Activated naive CD4-positive, alpha-beta T cell treated with anti-CD3 and anti-CD28 coated beads, Interleukin-2, amount 50 U/mL, for 72 hours (primary cell): ENCODE results near the gene ELMO1. TPM values are rescaled to one million over a fixed set of nuclear protein-coding genes. Genes with fewer than 3 reads are reported as not detected.

Experiments
- ATAC-seq, 2 donors: fragments of 150-1000 bp; cut with Tn5 transposase; 2 replicates each; pipeline ENCODE4 v1.10.0; 2021; ENCODE audit warnings: mild to moderate bottlenecking in 2 of 2, moderate library complexity in 2 of 2
- DNase-seq, 2 donors: peaks; one replicate each; pipeline ENCODE4 v3.0.0; 2021 to 2022; ENCODE audit warnings: low spot score in 2 of 2
- H3K27ac Mint-ChIP-seq, 2 donors: one replicate each; pipeline ENCODE4 v1.8.0; 2022; ENCODE audit warnings: mild to moderate bottlenecking in 2 of 2, mixed read lengths in 2 of 2
- H3K36me3 Mint-ChIP-seq, 2 donors: one replicate each; pipeline ENCODE4 v1.8.0; 2022; ENCODE audit warnings: mixed read lengths in 2 of 2
- H3K9me3 Mint-ChIP-seq, 2 donors: one replicate each; pipeline ENCODE4 v1.8.0; 2022; ENCODE audit warnings: mixed read lengths in 2 of 2
- total RNA-seq, 2 donors: library from RNA; stranded (reverse); gene quantifications; one replicate each; pipeline ENCODE4 v1.2.3, GENCODE V29; 2022

ELMO1 gene
- total RNA-seq, 2 donors from 2014 or later = 137 to 167 TPM

DNA sequence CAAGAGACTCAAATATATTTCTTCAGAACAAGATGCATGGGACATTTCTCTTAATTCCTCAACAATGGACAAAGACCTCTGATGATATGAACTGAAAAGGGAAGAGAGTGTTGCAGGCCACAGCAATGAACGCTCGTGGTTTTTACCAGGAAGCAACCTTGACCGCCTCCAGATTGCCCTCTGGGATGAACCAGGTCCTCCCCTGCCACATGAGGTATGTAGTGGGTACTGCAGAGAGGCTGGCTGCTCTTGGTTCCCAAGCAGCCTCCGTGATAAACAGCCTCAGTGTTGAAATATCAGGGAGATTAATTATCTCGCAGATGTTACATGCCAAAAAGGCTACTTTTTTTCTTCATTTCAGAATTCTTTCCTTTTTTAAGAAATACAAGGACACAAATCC lies 338.8 kb downstream of the ELMO1 start:
- Mint-ChIP-seq H3K27ac (no peak overlapping the region), H3K36me3 (peaks cover 32 to 63% of the 10 kb centered on the region in 2 donors), H3K9me3 (peaks cover 3 to 9% of the 10 kb centered on the region in 2 donors)
- ATAC-seq = no peak
- no peak for DNase-seq

- peaks cover 2 to 9% of the 10 kb centered on the region in 2 donors for H3K9me3 Mint-ChIP-seq
- peaks cover 31 to 66% of the 10 kb centered on the region in 2 donors for H3K36me3 Mint-ChIP-seq
- no peak for DNase-seq
- H3K27ac Mint-ChIP-seq = peak overlapping the region in 1 of 2 donors; percentile 84
- ATAC-seq = no peak
Measured at GRCh38 chr7:37109016-37109683, 339.5 kb downstream of the ELMO1 start.

GRCh38 chr7:37108615-37109014 lies 340.0 kb downstream of the ELMO1 start:
- no peak for DNase-seq
- peak overlapping the region; percentile 60 to 84 for H3K27ac Mint-ChIP-seq
- peaks cover 0 to 5% of the 10 kb centered on the region in 2 donors for H3K9me3 Mint-ChIP-seq
- ATAC-seq = peak; percentile 30 to 93
- peaks cover 26 to 62% of the 10 kb centered on the region in 2 donors for H3K36me3 Mint-ChIP-seq

- ATAC-seq (no peak), DNase-seq (no peak)
- Mint-ChIP-seq H3K27ac (peak overlapping the region in 1 of 2 donors; percentile 84), H3K9me3 (peaks cover 0 to 2% of the 10 kb centered on the region in 2 donors), H3K36me3 (peaks cover 18 to 48% of the 10 kb centered on the region in 2 donors)
Measured at GRCh38 chr7:37107047-37107750, 341.5 kb downstream of the ELMO1 start.

DNA sequence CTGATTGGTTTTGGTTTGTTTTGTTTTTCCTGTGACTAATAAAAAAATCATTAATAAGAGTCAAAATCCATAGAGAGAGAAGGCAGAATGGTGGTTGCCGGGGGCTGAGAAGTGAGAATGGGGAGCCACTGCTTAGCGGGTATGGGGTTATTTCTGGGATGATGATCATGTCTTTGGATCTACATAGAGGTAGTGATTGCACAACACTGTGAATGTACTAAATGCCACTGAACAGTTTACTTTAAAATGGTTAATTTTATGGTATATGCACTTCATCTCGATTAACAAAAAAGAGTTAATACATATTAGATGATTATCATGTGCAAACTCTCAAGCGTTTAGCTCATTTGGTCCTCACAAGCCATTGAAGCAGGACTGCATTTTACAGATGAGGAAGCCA lies 342.9 kb downstream of the ELMO1 start:
- no peak overlapping the region for H3K27ac Mint-ChIP-seq
- ATAC-seq = no peak

DNA sequence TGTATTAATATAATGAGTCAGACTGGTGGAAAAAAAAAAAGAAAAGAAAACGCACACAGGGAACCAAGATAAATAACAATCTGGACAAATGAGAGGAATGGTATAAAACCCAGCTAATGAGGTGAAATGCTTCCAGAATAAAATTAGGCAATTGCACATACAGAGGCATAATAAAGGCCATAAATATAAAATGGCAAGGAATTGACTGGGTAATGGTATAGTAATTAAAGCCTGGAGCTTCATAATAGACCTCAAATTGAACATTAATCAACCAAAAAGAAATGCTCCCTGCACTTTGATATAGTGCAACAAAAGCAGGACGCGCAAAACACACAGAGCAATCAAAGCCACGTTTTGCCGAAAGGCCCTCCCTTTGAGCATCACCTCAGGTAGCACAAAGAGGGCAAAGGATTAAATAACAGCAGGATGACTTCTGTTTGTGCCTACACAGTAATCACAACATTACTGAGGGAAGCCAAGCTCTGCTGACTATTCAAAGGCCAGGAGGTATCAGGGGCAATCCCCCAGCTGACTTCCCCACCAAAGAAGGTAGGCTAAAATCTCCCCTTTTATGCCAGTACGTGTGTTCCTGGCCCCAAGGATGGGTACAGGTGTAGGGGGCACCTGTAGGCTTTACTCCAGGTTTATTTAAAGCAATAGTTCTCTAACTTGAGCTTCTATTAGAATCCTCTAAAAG lies 343.7 kb downstream of the ELMO1 start:
- peaks cover 0 to 5% of the 10 kb centered on the region in 2 donors for H3K9me3 Mint-ChIP-seq

More for the DNA sequence above, 342.9 kb downstream of the ELMO1 start:
- Mint-ChIP-seq H3K36me3 (peaks cover 18 to 44% of the 10 kb centered on the region in 2 donors), H3K9me3 (peaks cover 0 to 5% of the 10 kb centered on the region in 2 donors)
- DNase-seq = no peak

DNA sequence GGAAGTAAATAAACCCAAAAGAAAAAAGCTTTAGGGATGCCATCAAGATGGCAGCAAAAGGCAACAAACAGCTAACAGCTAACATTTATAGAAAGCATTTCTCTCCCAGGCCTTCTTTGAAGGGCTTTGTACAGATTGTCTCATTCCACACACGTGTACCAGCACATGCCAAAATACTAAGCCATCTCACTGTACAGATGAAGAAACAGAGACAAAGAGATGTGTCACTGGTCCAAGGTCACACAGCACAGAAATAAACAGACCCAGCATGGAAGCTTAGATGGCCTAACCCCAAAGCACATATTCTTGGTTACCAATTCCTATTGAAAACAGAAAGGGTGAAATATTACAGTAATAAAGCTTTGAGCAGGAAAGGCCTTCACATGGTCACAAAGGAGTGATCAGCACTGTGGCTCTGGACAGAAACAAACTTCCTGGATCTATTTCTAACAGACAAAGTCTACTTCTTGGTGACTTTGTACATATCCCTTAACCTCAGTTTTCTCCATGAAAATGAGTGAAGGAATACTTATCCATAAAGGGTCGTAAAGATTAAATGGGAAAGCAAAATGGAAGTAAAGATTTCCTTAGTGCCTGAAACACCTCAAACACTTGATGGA lies 346.0 kb downstream of the ELMO1 start:
- peaks cover 0 to 5% of the 10 kb centered on the region in 2 donors for H3K9me3 Mint-ChIP-seq
- H3K27ac Mint-ChIP-seq = peak overlapping the region; percentile 17 to 28
- ATAC-seq (no peak), DNase-seq (no peak)
- peaks cover 17 to 33% of the 10 kb centered on the region in 2 donors for H3K36me3 Mint-ChIP-seq

More for the DNA sequence above, 343.7 kb downstream of the ELMO1 start:
- DNase-seq = no peak
- Mint-ChIP-seq H3K36me3 (peaks cover 18 to 50% of the 10 kb centered on the region in 2 donors), H3K27ac (no peak overlapping the region)
- ATAC-seq = no peak

DNA sequence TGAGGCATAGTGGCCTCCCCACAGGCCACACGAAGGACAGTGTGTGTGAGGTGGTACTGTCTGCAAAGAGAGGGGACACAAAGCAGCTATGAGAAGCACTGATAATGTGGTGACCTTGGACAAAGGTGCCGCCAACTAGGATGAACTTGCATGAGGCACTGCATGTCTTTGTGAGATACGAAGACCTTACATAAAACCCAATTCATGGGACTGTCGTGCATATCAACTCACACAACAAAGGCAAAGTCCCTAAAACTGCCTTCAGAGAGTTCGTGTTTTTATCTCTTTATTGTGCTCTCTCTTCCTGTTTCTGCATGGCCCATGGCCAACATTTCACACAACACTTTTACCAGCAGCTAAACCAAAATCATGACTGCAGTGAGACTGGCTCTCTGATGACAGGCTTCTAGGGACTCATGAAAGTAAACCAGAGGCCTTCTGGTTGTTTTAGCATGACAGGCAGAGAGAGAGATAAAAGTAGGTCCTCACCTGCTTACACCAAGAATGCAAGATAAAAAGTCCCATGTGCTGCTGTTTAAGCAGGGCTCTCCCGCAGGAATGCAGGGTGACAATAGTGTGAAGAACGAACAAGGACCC lies 347.8 kb downstream of the ELMO1 start:
- peak overlapping the region in 1 of 2 donors; percentile 51 for H3K27ac Mint-ChIP-seq
- H3K9me3 Mint-ChIP-seq = peaks cover 0 to 5% of the 10 kb centered on the region in 2 donors
- DNase-seq (no peak), ATAC-seq (no peak)
- peaks cover 19 to 37% of the 10 kb centered on the region in 2 donors for H3K36me3 Mint-ChIP-seq

GRCh38 chr7:37098762-37099161 lies 349.9 kb downstream of the ELMO1 start:
- peaks cover 28 to 50% of the 10 kb centered on the region in 2 donors for H3K36me3 Mint-ChIP-seq
- no peak for ATAC-seq
- H3K9me3 Mint-ChIP-seq = peaks cover 0 to 5% of the 10 kb centered on the region in 2 donors
- no peak for DNase-seq
- no peak overlapping the region for H3K27ac Mint-ChIP-seq

DNA sequence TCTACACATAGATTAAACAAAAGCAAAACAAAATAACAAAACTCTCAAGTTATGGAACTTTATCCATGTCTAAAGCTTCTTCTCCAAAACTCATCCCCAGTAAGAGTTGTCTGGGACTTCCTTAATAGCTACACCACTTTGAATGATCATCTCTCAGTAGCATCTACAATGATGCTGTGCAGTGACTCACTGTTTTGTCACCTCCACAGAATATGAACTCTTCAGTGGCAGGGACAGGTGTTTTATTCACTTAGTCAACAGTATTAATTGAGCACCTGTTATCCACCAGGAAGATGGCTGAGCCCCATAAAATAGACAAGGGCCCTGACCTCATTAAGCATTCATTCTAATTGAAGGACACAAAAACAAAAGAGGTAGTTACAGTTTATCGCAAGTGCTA lies 350.7 kb downstream of the ELMO1 start:
- ATAC-seq = peak in 1 of 2 donors; percentile 40
- Mint-ChIP-seq H3K27ac (no peak overlapping the region), H3K36me3 (peaks cover 36 to 58% of the 10 kb centered on the region in 2 donors), H3K9me3 (peaks cover 0 to 8% of the 10 kb centered on the region in 2 donors)
- no peak for DNase-seq

- H3K36me3 Mint-ChIP-seq = peaks cover 42 to 65% of the 10 kb centered on the region in 2 donors
- H3K9me3 Mint-ChIP-seq = peaks cover 0 to 12% of the 10 kb centered on the region in 2 donors
- ATAC-seq (no peak), DNase-seq (no peak)
- H3K27ac Mint-ChIP-seq = peak overlapping the region in 1 of 2 donors; percentile 66
Measured at GRCh38 chr7:37097276-37097675, 351.4 kb downstream of the ELMO1 start.

- Mint-ChIP-seq H3K9me3 (peaks cover 0 to 9% of the 10 kb centered on the region in 2 donors), H3K36me3 (peaks cover 49 to 73% of the 10 kb centered on the region in 2 donors), H3K27ac (no peak overlapping the region)
- ATAC-seq = no peak
- no peak for DNase-seq
Measured at GRCh38 chr7:37096341-37096740, 352.3 kb downstream of the ELMO1 start.

DNA sequence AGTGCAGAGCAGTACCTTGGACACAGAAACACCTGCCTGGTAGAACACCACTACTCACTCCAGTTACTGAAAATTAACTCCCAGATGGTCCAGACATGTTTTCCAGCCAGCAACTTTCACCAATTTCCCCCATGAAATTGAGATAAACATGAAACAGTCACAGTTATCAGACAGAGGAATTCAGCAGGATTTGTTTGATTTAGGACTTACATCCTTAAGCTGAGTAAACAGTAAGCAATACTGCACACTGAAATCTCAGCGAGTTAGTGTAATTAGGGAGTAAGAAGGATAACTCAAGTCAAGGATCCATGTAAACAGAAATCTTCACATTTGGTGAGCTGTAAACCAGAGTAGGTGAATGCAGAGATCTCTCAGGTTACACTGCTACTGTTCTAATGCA lies 353.5 kb downstream of the ELMO1 start:
- peaks cover 57 to 70% of the 10 kb centered on the region in 2 donors for H3K36me3 Mint-ChIP-seq
- ATAC-seq = no peak
- peaks cover 0 to 9% of the 10 kb centered on the region in 2 donors for H3K9me3 Mint-ChIP-seq
- DNase-seq = no peak
- no peak overlapping the region for H3K27ac Mint-ChIP-seq

GRCh38 chr7:37093257-37093656 lies 355.4 kb downstream of the ELMO1 start:
- H3K27ac Mint-ChIP-seq = no peak overlapping the region
- peaks cover 57 to 77% of the 10 kb centered on the region in 2 donors for H3K36me3 Mint-ChIP-seq
- ATAC-seq = no peak

DNA sequence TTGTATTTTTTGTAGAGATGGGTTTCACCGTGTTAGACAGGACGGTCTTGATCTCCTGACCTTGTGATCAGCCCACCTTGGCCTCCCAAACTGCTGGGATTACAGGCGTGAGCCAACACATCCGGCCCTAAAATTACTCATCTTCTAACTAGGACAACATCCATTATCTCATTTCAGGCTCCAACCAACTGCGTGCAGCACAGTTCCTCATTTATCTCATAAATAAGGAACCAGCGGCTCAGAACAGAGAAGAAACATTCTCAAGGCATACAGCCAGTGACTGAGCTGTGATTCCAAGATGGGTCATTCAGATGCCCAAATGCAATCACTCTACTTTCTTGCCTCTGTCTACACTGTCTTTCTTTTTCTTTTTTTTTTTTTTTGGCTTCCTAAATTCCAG lies 356.1 kb downstream of the ELMO1 start:
- H3K9me3 Mint-ChIP-seq = peaks cover 0 to 9% of the 10 kb centered on the region in 2 donors

More at GRCh38 chr7:37093257-37093656, 355.4 kb downstream of the ELMO1 start:
- H3K9me3 Mint-ChIP-seq = peaks cover 0 to 9% of the 10 kb centered on the region in 2 donors
- DNase-seq = no peak

DNA sequence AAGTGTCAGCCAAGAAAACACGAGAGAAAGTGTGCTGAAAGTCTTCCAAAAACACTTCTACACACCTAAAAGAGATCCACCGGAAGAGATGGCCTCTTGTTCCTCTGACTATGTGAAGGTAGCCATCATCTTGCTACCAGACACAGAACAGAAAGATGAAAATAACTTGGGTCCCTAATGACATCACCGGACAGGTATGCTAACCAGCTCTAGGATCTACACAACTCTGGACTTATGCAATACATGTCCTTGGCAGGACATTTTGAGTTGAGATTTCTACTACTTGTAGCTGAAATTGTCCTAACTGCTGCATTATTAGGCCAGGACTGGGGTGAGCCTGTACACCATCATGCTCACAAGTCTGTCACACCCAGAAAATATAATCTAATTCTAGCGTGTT lies 358.7 kb downstream of the ELMO1 start:
- Mint-ChIP-seq H3K36me3 (peaks cover 47 to 81% of the 10 kb centered on the region in 2 donors), H3K9me3 (peaks cover 0 to 9% of the 10 kb centered on the region in 2 donors), H3K27ac (no peak overlapping the region)
- ATAC-seq = no peak
- no peak for DNase-seq

More for the DNA sequence above, 356.1 kb downstream of the ELMO1 start:
- peaks cover 52 to 79% of the 10 kb centered on the region in 2 donors for H3K36me3 Mint-ChIP-seq
- DNase-seq = no peak
- H3K27ac Mint-ChIP-seq = peak overlapping the region in 1 of 2 donors; percentile 19
- ATAC-seq = no peak
